GM20000 (cell line): Measurements from ENCODE around the gene SIRPA.

Experiments
- DNase-seq: peaks from one replicate; pipeline ENCODE4 v3.0.0; 2012; ENCODE audit warnings: low spot score
- TF ChIP-seq, protein P1 (sequence below): IDR thresholded peaks from 2 replicates; pipeline ENCODE4 v1.5.1; 2012; ENCODE audit warnings: mild to moderate bottlenecking, control low read depth; ENCODE audit errors: extremely low read depth, missing control alignments

Gene SIRPA

DNA sequence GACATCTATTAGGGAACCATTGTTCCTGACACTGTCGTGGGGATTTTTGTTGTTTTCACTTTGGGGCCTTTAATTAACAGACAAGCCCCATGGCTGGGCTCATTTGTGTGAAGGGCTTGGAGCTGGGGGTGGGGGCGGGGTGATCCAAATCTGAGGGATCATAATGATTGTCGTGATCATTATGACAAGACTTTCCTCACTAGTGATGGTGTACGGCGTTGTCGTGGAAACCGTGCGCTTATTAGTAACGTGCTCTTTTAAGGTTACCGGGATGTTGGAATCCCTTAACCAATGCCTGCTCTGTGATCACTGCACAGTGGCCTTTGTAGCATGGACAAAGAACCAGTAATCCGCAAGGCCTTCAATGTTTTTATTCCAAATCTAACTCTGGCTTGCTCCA lies 80.1 kb downstream of the SIRPA start:
- TF ChIP-seq, protein P1, sequence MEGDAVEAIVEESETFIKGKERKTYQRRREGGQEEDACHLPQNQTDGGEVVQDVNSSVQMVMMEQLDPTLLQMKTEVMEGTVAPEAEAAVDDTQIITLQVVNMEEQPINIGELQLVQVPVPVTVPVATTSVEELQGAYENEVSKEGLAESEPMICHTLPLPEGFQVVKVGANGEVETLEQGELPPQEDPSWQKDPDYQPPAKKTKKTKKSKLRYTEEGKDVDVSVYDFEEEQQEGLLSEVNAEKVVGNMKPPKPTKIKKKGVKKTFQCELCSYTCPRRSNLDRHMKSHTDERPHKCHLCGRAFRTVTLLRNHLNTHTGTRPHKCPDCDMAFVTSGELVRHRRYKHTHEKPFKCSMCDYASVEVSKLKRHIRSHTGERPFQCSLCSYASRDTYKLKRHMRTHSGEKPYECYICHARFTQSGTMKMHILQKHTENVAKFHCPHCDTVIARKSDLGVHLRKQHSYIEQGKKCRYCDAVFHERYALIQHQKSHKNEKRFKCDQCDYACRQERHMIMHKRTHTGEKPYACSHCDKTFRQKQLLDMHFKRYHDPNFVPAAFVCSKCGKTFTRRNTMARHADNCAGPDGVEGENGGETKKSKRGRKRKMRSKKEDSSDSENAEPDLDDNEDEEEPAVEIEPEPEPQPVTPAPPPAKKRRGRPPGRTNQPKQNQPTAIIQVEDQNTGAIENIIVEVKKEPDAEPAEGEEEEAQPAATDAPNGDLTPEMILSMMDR, result no peak
- DNase-seq, result no peak

DNA sequence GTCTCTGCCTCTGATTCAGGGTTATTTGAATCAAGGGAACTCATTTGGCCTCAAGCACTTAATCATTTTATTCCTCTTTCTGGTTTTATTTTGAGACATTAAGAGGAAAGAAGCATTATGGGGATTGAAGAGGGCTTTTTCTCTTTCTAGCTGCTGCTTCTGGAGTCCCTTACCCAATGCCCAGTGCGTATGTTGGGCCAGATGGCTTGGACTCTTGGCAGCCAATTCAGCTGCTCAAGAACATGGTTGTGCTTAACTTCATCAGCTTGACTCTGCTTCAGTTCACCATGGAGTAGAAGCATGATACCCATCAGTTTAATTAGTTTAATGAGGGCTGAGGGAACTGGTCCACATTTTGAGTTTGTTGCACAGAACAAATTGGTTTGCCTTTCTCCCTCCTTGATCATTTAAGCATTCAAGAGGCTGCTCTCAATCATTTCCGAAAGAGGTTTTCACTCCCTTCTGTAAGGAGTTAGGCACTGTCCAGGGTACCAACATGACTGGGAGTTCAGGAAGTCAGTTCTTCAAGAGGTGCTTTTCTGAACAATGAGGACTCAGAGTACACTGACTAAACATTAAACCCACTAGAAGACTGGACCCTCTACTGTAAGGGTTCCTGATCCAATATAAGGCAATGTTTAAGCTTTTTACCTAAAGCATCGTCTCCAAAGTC lies 84.0 kb downstream of the SIRPA start:
- TF ChIP-seq, protein P1, result no peak
- DNase-seq, result no peak

DNA sequence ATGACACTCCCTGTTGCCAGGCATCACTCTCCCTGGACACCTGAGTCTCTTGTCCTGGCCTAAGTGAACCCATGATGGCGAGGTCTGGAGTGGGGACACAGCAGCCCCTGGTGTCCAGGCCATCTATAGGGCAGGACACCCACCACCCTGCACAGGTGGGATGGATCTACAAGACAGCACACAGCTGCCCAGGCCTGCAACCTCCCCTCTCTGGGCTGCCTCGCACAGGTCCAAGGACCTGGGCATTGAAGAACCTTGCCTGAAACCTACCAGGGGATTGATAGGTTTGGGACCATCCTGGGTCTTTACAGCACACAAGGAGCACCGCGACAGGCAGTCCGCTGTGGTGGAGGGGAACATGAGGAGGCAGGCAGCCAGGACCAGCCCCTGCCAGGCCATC lies 87.5 kb downstream of the SIRPA start:
- no peak for DNase-seq
- TF ChIP-seq, protein P1, result no peak

DNA sequence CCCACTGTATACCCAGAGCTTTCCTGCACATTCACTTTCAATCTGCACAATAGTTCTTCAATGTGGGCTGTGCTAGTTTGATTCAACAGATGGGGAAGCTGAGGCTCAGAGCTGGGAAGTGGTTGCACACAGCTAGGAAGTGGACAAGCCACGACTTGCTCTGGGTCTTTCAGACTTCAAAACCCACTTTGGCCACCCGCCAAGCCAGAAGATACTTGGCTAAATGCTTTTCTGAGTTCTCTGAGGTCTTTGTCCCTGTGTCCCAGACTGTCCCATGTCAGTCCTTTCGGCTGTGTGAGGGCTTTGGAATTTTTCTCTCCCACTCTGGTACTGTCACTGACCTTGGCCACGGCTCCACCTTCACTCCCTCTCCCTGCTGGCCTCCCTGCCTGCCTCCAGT lies 88.1 kb downstream of the SIRPA start:
- TF ChIP-seq, protein P1, result no peak
- no peak for DNase-seq

DNA sequence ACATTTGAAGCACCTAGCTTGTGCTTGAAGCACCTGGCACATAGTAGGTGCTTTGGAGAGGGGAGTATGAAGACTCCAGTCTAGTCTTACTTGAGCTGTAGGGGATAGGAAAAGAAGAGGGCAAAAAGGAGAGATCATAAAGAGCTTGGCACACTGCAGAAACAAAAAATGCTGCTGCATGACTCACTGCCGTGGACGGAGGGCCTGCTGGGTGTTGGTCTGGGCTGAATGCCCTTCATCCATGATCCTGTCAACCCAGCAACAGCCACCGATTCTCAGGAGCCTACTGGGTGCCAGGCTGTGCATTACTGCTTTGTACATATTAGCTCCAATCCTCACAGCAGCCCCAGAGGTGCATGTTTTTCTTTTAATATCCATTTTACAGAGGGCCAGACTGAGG lies 92.6 kb downstream of the SIRPA start:
- TF ChIP-seq, protein P1, result no peak
- DNase-seq, result no peak
